GM12878 (cell line): Measurements from ENCODE around the gene ERP27.

Experiments
- HDAC6 ChIP-seq: fragments of 200-600 bp; sonication (generic); IDR thresholded peaks from one replicate; pipeline ENCODE4 v1.8.0; 2017; ENCODE audit warnings: antibody characterized with exemption; ENCODE audit not compliant: unreplicated experiment
- POLR2AphosphoS5 ChIP-seq: IDR thresholded peaks from 2 replicates; pipeline ENCODE4 v1.6.1; 2011; ENCODE audit warnings: mild to moderate bottlenecking, low read length, inconsistent platforms
- RFX5 ChIP-seq: IDR thresholded peaks from 2 replicates; pipeline ENCODE4 v1.6.1; 2011; ENCODE audit warnings: low read depth, low read length, improper control_type of control experiment
- SIX5 ChIP-seq: IDR thresholded peaks from 2 replicates; pipeline ENCODE4 v1.6.1; 2011; ENCODE audit warnings: mild to moderate bottlenecking, low read depth, low read length, moderate library complexity; ENCODE audit not compliant: severe bottlenecking
- SMC3 ChIP-seq: IDR thresholded peaks from 2 replicates; pipeline ENCODE4 v1.6.1; 2011; ENCODE audit warnings: low read length, improper control_type of control experiment, borderline replicate concordance
- SPI1 ChIP-seq: IDR thresholded peaks from 2 replicates; pipeline ENCODE4 v1.6.1; 2011; ENCODE audit warnings: low read depth, mild to moderate bottlenecking, low read length, moderate library complexity, borderline replicate concordance; ENCODE audit not compliant: insufficient read depth
- TCF7 ChIP-seq: IDR thresholded peaks from 2 replicates; pipeline ENCODE4 v1.6.1; 2014; ENCODE audit warnings: antibody characterized with exemption, borderline replicate concordance
- YBX1 ChIP-seq: fragments of 450-650 bp; IDR thresholded peaks from 2 replicates; pipeline ENCODE4 v1.6.1; 2016; ENCODE audit warnings: antibody characterized with exemption
- YY1 ChIP-seq: IDR thresholded peaks from 2 replicates; pipeline ENCODE4 v1.6.1; 2011; ENCODE audit warnings: low read depth, mild to moderate bottlenecking, low read length
- TF ChIP-seq, protein P1 (sequence below), 3 experiments: IDR thresholded peaks in 2 of 3; conservative IDR thresholded peaks in 1 of 3; 2 replicates each; pipeline ENCODE4 v1.5.1; 2011; ENCODE audit warnings: low read depth in 3 of 3, low read length in 3 of 3, mild to moderate bottlenecking in 3 of 3, control low read depth in 2 of 3, moderate library complexity in 2 of 3, inconsistent platforms in 1 of 3, mixed read lengths in 1 of 3; ENCODE audit not compliant: control insufficient read depth in 2 of 3, insufficient read depth in 1 of 3; ENCODE audit errors: extremely low read depth in 1 of 3
- TF ChIP-seq, protein P2 (sequence below): fragments of 450-650 bp; IDR thresholded peaks from 2 replicates; pipeline ENCODE4 v1.6.1; 2018; ENCODE audit warnings: borderline replicate concordance, mild to moderate bottlenecking; ENCODE audit not compliant: partially characterized antibody

DNA sequence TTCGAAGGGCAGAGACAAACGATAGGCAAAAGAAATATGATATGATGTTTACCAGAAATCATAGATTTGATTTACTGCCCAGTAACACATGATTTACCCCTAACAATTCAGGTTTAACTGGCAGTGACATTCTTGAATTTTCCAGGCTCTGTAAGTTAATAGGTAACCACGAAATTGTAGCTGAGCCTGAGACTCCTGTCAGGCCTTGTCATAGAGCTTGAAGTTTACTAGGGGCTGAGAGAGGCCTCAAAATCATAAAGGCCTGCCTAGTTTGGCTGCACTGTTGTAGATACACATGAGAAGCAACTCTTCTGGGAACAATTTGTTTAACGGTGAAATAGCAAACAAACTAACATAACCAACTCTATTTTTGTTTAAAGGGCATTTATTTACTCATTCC is 3.3 kb downstream of the ERP27 start:
- TF ChIP-seq, protein P1, sequence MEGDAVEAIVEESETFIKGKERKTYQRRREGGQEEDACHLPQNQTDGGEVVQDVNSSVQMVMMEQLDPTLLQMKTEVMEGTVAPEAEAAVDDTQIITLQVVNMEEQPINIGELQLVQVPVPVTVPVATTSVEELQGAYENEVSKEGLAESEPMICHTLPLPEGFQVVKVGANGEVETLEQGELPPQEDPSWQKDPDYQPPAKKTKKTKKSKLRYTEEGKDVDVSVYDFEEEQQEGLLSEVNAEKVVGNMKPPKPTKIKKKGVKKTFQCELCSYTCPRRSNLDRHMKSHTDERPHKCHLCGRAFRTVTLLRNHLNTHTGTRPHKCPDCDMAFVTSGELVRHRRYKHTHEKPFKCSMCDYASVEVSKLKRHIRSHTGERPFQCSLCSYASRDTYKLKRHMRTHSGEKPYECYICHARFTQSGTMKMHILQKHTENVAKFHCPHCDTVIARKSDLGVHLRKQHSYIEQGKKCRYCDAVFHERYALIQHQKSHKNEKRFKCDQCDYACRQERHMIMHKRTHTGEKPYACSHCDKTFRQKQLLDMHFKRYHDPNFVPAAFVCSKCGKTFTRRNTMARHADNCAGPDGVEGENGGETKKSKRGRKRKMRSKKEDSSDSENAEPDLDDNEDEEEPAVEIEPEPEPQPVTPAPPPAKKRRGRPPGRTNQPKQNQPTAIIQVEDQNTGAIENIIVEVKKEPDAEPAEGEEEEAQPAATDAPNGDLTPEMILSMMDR (IDR thresholded peaks at IDR 0.05 in 2 of 3, conservative IDR thresholded peaks at IDR 0.05 in 1 of 3; ENCODE audit: control insufficient read depth in 2 of 3, extremely low read depth in 1 of 3, insufficient read depth in 1 of 3, low read depth in 3 of 3, low read length in 3 of 3): no peak
- no peak for TF ChIP-seq SIX5
- TF ChIP-seq YBX1: no peak
- TF ChIP-seq HDAC6: no peak
- no peak for TF ChIP-seq TCF7
- no peak for TF ChIP-seq RFX5
- TF ChIP-seq SMC3: no peak
- no peak for TF ChIP-seq POLR2AphosphoS5
- no peak for TF ChIP-seq SPI1
- TF ChIP-seq, protein P2, sequence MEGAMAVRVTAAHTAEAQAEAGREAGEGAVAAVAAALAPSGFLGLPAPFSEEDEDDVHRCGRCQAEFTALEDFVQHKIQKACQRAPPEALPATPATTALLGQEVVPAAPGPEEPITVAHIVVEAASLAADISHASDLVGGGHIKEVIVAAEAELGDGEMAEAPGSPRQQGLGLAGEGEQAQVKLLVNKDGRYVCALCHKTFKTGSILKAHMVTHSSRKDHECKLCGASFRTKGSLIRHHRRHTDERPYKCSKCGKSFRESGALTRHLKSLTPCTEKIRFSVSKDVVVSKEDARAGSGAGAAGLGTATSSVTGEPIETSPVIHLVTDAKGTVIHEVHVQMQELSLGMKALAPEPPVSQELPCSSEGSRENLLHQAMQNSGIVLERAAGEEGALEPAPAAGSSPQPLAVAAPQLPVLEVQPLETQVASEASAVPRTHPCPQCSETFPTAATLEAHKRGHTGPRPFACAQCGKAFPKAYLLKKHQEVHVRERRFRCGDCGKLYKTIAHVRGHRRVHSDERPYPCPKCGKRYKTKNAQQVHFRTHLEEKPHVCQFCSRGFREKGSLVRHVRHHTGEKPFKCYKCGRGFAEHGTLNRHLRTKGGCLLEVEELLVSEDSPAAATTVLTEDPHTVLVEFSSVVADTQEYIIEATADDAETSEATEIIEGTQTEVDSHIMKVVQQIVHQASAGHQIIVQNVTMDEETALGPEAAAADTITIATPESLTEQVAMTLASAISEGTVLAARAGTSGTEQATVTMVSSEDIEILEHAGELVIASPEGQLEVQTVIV: no peak
- no peak for TF ChIP-seq YY1
